Ovary (tissue), 3 donors: ENCODE results near the gene PCNX3.

Experiments
- POLR2A ChIP-seq: fragments of 450-650 bp; IDR thresholded peaks from one replicate; pipeline ENCODE4 v1.6.1; 2017; ENCODE audit warnings: antibody characterized with exemption, mild to moderate bottlenecking, moderate library complexity
- TF ChIP-seq, protein P1 (sequence below), 3 donors: fragments of 450-650 bp in 2 of 3; fragments of 200-600 bp in 1 of 3; IDR thresholded peaks; one replicate each; pipeline versions ENCODE4 v1.5.1 to v1.8.0; 2016 to 2022; ENCODE audit warnings: antibody characterized with exemption in 3 of 3, mild to moderate bottlenecking in 1 of 3
- donor health status: DM: no; HTN: no; CAD: no.

DNA sequence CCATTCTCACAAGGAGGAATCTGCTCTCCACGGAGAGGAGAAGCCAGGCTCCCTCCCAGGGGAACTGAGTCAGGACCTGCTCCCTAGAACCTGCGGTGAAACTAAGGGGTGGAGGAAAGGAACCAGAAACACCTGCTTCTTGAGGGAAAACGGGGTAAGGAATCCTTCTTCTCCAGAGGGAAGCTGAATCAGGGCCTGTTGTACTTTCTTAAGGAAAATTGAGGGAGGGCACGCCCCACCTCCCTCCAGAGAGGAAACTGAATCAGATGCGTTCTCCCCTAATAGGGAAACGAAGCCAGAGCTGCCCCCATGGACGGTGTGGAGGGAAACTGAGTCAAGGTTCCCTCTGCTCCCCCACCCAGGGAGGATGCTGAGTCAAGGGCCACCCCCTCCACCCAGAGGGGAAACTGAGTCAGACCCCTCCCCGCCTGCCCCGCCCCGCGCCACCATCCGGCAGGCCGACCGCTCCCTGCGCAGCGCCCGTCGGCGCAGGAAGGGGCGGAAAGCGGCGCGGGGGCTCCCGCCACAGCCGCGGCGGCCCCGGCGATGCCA is 46.7 kb downstream of the PCNX3 start:
- TF ChIP-seq, protein P1, sequence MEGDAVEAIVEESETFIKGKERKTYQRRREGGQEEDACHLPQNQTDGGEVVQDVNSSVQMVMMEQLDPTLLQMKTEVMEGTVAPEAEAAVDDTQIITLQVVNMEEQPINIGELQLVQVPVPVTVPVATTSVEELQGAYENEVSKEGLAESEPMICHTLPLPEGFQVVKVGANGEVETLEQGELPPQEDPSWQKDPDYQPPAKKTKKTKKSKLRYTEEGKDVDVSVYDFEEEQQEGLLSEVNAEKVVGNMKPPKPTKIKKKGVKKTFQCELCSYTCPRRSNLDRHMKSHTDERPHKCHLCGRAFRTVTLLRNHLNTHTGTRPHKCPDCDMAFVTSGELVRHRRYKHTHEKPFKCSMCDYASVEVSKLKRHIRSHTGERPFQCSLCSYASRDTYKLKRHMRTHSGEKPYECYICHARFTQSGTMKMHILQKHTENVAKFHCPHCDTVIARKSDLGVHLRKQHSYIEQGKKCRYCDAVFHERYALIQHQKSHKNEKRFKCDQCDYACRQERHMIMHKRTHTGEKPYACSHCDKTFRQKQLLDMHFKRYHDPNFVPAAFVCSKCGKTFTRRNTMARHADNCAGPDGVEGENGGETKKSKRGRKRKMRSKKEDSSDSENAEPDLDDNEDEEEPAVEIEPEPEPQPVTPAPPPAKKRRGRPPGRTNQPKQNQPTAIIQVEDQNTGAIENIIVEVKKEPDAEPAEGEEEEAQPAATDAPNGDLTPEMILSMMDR (IDR thresholded peaks at IDR 0.05), result no peak
- no peak for TF ChIP-seq POLR2A
